CD8-positive, alpha-beta memory T cell (primary cell): Measurements from ENCODE around the gene EPB41L3. TPM values are rescaled to one million over a fixed set of nuclear protein-coding genes. Genes with fewer than 3 reads are reported as not detected.
"Not testable (repeated sequence)": the region's sequence is repeated elsewhere in the genome, so short reads cannot be mapped to it uniquely, and the experiment has no call there.

Experiments
- CTCF ChIA-PET: fragments of 350-600 bp; sonication (Branson Sonifier 250); formaldehyde crosslinking; loops from one replicate; lab custom pipeline; 2021; ENCODE audit warnings: antibody characterized with exemption; lab: Charles Lee
- POLR2A ChIA-PET: fragments of 350-600 bp; sonication (Branson Sonifier 250); formaldehyde crosslinking; loops from one replicate; lab custom pipeline; 2021; ENCODE audit warnings: antibody characterized with exemption; lab: Charles Lee
- DNase-seq, 5 donors: peaks; one replicate each; pipeline versions ENCODE4 v3.0.0 to v3.0.0-alpha.2; 2020 to 2022; ENCODE audit warnings: mixed read lengths in 1 of 5
- H3K27ac ChIP-seq: one replicate; pipeline ENCODE4 v1.7.0; 2013; ENCODE audit warnings: low read depth, mild to moderate bottlenecking, low read length, moderate library complexity
- H3K27me3 ChIP-seq: 2 replicates; pipeline ENCODE4 v1.7.0; 2013; ENCODE audit warnings: low read length, mild to moderate bottlenecking; ENCODE audit not compliant: insufficient read depth, poor library complexity, severe bottlenecking
- H3K36me3 ChIP-seq: 2 replicates; pipeline ENCODE4 v1.7.0; 2013; ENCODE audit warnings: mild to moderate bottlenecking, low read length, moderate library complexity; ENCODE audit not compliant: insufficient read depth
- H3K4me1 ChIP-seq: 2 replicates; pipeline ENCODE4 v1.7.0; 2013; ENCODE audit warnings: mild to moderate bottlenecking, low read length, moderate library complexity; ENCODE audit not compliant: insufficient read depth
- H3K4me3 ChIP-seq: 2 replicates; pipeline ENCODE4 v1.7.0; 2013; ENCODE audit warnings: mild to moderate bottlenecking, low read length
- H3K9me3 ChIP-seq: 2 replicates; pipeline ENCODE4 v1.7.0; 2013; ENCODE audit warnings: mild to moderate bottlenecking, low read length
- H3K27ac Mint-ChIP-seq, 8 donors: one replicate each; pipeline ENCODE4 v1.8.0; 2020 to 2021; ENCODE audit warnings: mixed read lengths in 8 of 8, mild to moderate bottlenecking in 6 of 8, inconsistent platforms in 3 of 8, moderate library complexity in 3 of 8
- H3K27me3 Mint-ChIP-seq, 2 donors: one replicate each; pipeline ENCODE4 v1.8.0; 2020 to 2021; ENCODE audit warnings: mixed read lengths in 2 of 2, mild to moderate bottlenecking in 1 of 2, moderate library complexity in 1 of 2
- H3K36me3 Mint-ChIP-seq, 3 donors: one replicate each; pipeline ENCODE4 v1.8.0; 2020 to 2021; ENCODE audit warnings: mixed read lengths in 3 of 3, inconsistent platforms in 1 of 3, mild to moderate bottlenecking in 1 of 3
- H3K4me1 Mint-ChIP-seq, 3 donors: one replicate each; pipeline ENCODE4 v1.8.0; 2020 to 2021; ENCODE audit warnings: mixed read lengths in 3 of 3, inconsistent platforms in 1 of 3, mild to moderate bottlenecking in 1 of 3
- H3K4me3 Mint-ChIP-seq, 7 donors: one replicate each; pipeline ENCODE4 v1.8.0; 2020 to 2021; ENCODE audit warnings: mixed read lengths in 7 of 7, mild to moderate bottlenecking in 6 of 7, moderate library complexity in 4 of 7, inconsistent platforms in 2 of 7
- H3K9me3 Mint-ChIP-seq, 5 donors: one replicate each; pipeline ENCODE4 v1.8.0; 2020 to 2022; ENCODE audit warnings: mixed read lengths in 5 of 5, mild to moderate bottlenecking in 3 of 5, moderate library complexity in 2 of 5, inconsistent platforms in 1 of 5
- polyA plus RNA-seq: library from polyadenylated mRNA; unstranded; fragments of 300-500 nt; fragmentation: Illumina TruSeq; gene quantifications from one replicate; pipeline ENCODE4 v1.2.3, GENCODE V29; 2021
- total RNA-seq, 2 experiments: library from RNA; stranded (reverse); gene quantifications; one replicate each; pipeline ENCODE4 v1.2.3, GENCODE V29; 2021

Gene EPB41L3
- total and polyA plus RNA-seq, 3 experiments from 2014 or later = 1.2 to 1.8 TPM; not detected in 1

GRCh38 chr18:5570613-5571012, 26.8 kb upstream of the EPB41L3 start:
- H3K4me1 ChIP-seq, H3K36me3 Mint-ChIP-seq, CTCF ChIA-PET, H3K36me3 ChIP-seq, H3K27ac Mint-ChIP-seq, H3K27me3 ChIP-seq, POLR2A ChIA-PET, H3K4me3 Mint-ChIP-seq, H3K4me3 ChIP-seq, H3K27me3 Mint-ChIP-seq, H3K9me3 ChIP-seq, H3K4me1 Mint-ChIP-seq, H3K9me3 Mint-ChIP-seq, H3K27ac ChIP-seq, DNase-seq: not testable (repeated sequence)

DNA sequence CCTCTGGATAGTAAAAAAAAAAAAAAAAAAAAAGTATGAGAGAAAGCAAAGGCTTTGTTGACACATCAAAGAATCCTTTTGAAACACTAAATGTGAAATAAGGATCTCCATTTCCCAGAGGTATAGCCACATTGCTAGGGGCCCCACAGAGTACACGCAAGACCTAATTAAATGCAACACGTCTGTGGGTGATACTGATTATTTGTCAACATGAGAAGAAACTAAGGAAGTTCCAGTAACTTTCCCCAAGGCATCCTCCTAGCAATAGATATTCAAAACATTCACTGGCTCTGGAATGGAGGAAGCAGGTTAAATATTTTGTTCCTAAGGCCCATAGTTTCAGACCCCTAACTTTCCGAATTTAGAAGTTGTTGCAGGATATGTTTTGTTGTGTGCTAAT, 24.6 kb upstream of the EPB41L3 start:
- Mint-ChIP-seq H3K36me3 (no peaks in the 10 kb centered on the region), H3K27me3 (peaks cover 6 to 10% of the 10 kb centered on the region in 2 donors), H3K27ac (no peak overlapping the region), H3K4me1 (no peaks in the 10 kb centered on the region), H3K4me3 (peak overlapping the region in 1 of 7 donors; percentile 51), H3K9me3 (peaks cover 0 to 2% (median 0%) of the 10 kb centered on the region in 5 donors)
- no peak overlapping the region for H3K4me3 ChIP-seq
- H3K27me3 ChIP-seq = no peaks in the 10 kb centered on the region
- POLR2A ChIA-PET = no interaction called here
- no peaks in the 10 kb centered on the region for H3K9me3 ChIP-seq
- no peaks in the 10 kb centered on the region for H3K4me1 ChIP-seq
- no peak for DNase-seq
- no peak overlapping the region for H3K27ac ChIP-seq
- no peaks in the 10 kb centered on the region for H3K36me3 ChIP-seq
- CTCF ChIA-PET = no interaction called here

GRCh38 chr18:5558851-5559250, 15.1 kb upstream of the EPB41L3 start:
- no peaks in the 10 kb centered on the region for H3K9me3 ChIP-seq
- no peaks in the 10 kb centered on the region for H3K4me1 Mint-ChIP-seq
- H3K4me1 ChIP-seq = no peaks in the 10 kb centered on the region
- DNase-seq = no peak
- no peak overlapping the region for H3K4me3 ChIP-seq
- no peak overlapping the region for H3K4me3 Mint-ChIP-seq
- peaks cover 0 to 6% (median 0%) of the 10 kb centered on the region in 5 donors for H3K9me3 Mint-ChIP-seq
- no peak overlapping the region for H3K27ac Mint-ChIP-seq
- ChIA-PET POLR2A (no interaction called here), CTCF (no interaction called here)
- H3K36me3 Mint-ChIP-seq = no peaks in the 10 kb centered on the region
- no peak overlapping the region for H3K27ac ChIP-seq
- H3K36me3 ChIP-seq = no peaks in the 10 kb centered on the region
- peaks cover 0 to 3% of the 10 kb centered on the region in 2 donors for H3K27me3 Mint-ChIP-seq
- no peaks in the 10 kb centered on the region for H3K27me3 ChIP-seq

DNA sequence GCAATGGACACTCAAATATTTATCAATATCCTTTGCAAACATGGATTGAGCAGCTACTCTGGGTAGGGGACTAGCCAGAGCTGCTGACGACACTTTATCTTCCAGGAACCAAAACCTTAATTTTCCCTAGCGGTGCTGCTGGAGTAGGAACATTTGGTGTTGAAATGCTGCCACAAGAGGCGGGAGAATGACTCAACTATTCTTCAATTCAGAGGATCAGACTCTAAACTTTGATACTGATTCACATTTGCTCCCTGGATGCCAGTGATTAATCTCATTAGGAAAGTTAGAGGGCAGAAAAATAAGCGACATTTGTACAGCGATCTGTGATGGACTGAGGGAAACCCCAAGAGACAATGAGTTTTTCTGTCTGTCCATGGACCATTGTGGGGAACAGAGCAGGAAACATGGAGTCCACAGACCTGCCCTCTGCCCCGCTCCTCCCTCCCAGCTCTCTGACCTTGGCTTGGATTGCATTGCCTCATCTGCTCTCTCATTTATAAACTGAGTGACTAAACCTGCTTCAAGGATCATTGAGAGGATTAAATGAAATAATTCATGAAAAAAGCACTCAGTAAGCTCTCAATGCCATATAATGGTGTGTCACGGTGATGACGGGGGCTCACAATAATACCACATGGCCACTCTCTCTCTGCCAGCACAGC, 12.6 kb upstream of the EPB41L3 start:
- ChIA-PET CTCF (no interaction called here), POLR2A (no interaction called here)
- H3K4me3 ChIP-seq = no peak overlapping the region
- Mint-ChIP-seq H3K27me3 (peaks cover 0 to 3% of the 10 kb centered on the region in 2 donors), H3K4me1 (no peaks in the 10 kb centered on the region), H3K9me3 (peaks cover 0 to 5% (median 0%) of the 10 kb centered on the region in 5 donors), H3K4me3 (no peak overlapping the region), H3K27ac (no peak overlapping the region), H3K36me3 (no peaks in the 10 kb centered on the region)
- no peak for DNase-seq
- no peaks in the 10 kb centered on the region for H3K4me1 ChIP-seq
- H3K27me3 ChIP-seq = no peaks in the 10 kb centered on the region
- no peaks in the 10 kb centered on the region for H3K36me3 ChIP-seq
- H3K9me3 ChIP-seq = no peaks in the 10 kb centered on the region
- H3K27ac ChIP-seq = no peak overlapping the region

DNA sequence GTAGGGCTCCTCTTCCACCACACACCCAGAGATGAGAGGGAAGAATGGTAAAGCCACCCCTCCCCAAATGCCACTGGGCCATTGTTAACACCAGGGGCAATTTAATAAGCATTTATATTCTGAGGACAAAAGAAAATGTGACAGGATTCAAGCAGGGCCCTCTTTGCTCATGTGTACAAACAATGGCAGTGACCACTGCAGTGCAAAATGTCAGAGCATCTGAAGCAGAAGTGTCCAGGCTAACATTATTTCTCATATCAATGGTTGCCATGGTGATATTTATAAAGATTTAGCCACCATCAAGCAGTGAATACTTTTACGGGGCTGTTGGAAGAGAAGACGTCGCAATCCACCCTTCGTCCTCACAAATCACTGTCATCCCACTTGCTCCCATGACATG, 10.8 kb upstream of the EPB41L3 start:
- peaks cover 0 to 3% of the 10 kb centered on the region in 2 donors for H3K27me3 Mint-ChIP-seq
- Histone ChIP-seq H3K4me1 (no peaks in the 10 kb centered on the region), H3K4me3 (no peak overlapping the region), H3K9me3 (no peaks in the 10 kb centered on the region), H3K27ac (no peak overlapping the region), H3K27me3 (no peaks in the 10 kb centered on the region), H3K36me3 (no peaks in the 10 kb centered on the region)
- H3K36me3 Mint-ChIP-seq = no peaks in the 10 kb centered on the region
- POLR2A ChIA-PET = no interaction called here
- DNase-seq = no peak
- H3K9me3 Mint-ChIP-seq = peaks cover 0 to 5% (median 0%) of the 10 kb centered on the region in 5 donors
- no peaks in the 10 kb centered on the region for H3K4me1 Mint-ChIP-seq
- no peak overlapping the region for H3K4me3 Mint-ChIP-seq
- no peak overlapping the region for H3K27ac Mint-ChIP-seq
- CTCF ChIA-PET = no interaction called here

DNA sequence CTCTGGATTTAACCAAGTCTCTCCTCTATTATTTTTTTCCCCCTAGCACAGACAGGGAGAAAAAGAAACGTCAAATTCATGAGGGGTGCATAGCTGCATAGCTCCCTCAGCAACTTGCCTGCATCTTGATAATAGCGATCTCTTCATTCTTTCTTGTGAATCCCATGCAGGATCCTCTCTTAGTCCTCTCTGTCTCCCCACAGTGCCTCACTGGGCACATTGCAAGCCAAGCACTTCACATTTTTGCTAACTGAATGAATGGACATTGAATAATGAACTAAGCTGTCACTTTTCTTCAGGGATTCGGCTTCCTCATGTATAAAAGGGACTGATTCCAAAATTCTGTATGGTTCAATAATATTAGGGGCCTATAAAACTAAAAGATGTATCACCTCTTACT, 2.9 kb upstream of the EPB41L3 start:
- Mint-ChIP-seq H3K9me3 (no peaks in the 10 kb centered on the region), H3K27me3 (peaks cover 17 to 43% of the 10 kb centered on the region in 2 donors), H3K36me3 (no peaks in the 10 kb centered on the region), H3K4me1 (peaks cover 0 to 10% (median 3%) of the 10 kb centered on the region in 3 donors), H3K27ac (no peak overlapping the region), H3K4me3 (no peak overlapping the region)
- Histone ChIP-seq H3K27ac (no peak overlapping the region), H3K9me3 (no peaks in the 10 kb centered on the region), H3K4me3 (no peak overlapping the region), H3K36me3 (no peaks in the 10 kb centered on the region), H3K27me3 (no peaks in the 10 kb centered on the region), H3K4me1 (no peaks in the 10 kb centered on the region)
- CTCF ChIA-PET = no interaction called here
- DNase-seq = no peak
- POLR2A ChIA-PET = no interaction called here

GRCh38 chr18:5543036-5543680, 639 bp downstream of the EPB41L3 start:
- CTCF ChIA-PET = no interaction called here

DNA sequence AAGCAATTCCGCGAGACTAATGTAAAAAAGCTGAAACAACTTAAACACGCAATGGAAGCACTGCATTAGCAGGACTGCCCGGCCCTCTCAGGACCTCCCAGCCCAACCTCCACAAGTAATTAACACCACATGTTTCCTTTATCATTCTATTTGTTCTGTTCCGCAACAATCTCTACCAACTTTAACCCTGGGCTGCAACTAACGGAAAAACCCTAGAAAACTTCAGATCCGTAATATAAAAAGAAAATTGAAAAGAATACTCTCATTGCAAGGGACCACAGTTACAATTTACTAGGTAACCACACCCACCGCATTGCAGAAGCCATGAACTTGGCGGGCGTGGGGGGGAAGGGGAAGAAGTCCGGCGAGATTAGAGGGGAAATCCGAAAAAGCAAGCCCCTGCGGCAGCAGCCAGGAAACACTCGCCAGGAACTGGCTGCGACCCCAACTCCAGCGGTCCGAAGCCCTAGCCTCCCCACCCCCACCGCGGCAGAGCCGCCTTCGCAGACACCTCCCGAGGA, 1.2 kb downstream of the EPB41L3 start:
- ChIA-PET POLR2A (no interaction called here), CTCF (no interaction called here)
- no peaks in the 10 kb centered on the region for H3K9me3 ChIP-seq
- H3K4me3 ChIP-seq = no peak overlapping the region
- peaks cover 23 to 46% of the 10 kb centered on the region in 2 donors for H3K27me3 Mint-ChIP-seq
- H3K27ac ChIP-seq = no peak overlapping the region
- H3K27me3 ChIP-seq = no peaks in the 10 kb centered on the region
- no peaks in the 10 kb centered on the region for H3K4me1 ChIP-seq
- H3K4me3 Mint-ChIP-seq = peak overlapping the region in 5 of 7 donors; percentile 8 to 56 (median 17)
- H3K27ac Mint-ChIP-seq = peak overlapping the region in 1 of 8 donors; percentile 63
- H3K4me1 Mint-ChIP-seq = peaks cover 0 to 10% (median 3%) of the 10 kb centered on the region in 3 donors
- no peak for DNase-seq
- peaks cover 0 to 3% (median 0%) of the 10 kb centered on the region in 5 donors for H3K9me3 Mint-ChIP-seq
- H3K36me3 ChIP-seq = no peaks in the 10 kb centered on the region
- no peaks in the 10 kb centered on the region for H3K36me3 Mint-ChIP-seq

More at GRCh38 chr18:5543036-5543680, 639 bp downstream of the EPB41L3 start:
- Mint-ChIP-seq H3K9me3 (peaks cover 0 to 3% (median 0%) of the 10 kb centered on the region in 5 donors), H3K4me1 (peaks cover 0 to 10% (median 3%) of the 10 kb centered on the region in 3 donors), H3K4me3 (no peak overlapping the region), H3K27ac (no peak overlapping the region), H3K36me3 (no peaks in the 10 kb centered on the region), H3K27me3 (peaks cover 23 to 48% of the 10 kb centered on the region in 2 donors)
- no peak overlapping the region for H3K4me3 ChIP-seq
- no peak overlapping the region for H3K27ac ChIP-seq
- no peaks in the 10 kb centered on the region for H3K4me1 ChIP-seq
- POLR2A ChIA-PET = no interaction called here
- no peaks in the 10 kb centered on the region for H3K9me3 ChIP-seq
- no peak for DNase-seq
- no peaks in the 10 kb centered on the region for H3K27me3 ChIP-seq
- H3K36me3 ChIP-seq = no peaks in the 10 kb centered on the region
